Trophoblast cell (in vitro differentiated cells and primary cell): ENCODE results near the gene AKAP8.
"Not testable (repeated sequence)": the region's sequence is repeated elsewhere in the genome, so short reads cannot be mapped to it uniquely, and the experiment has no call there.

ENCODE experiments used
- DNase-seq, 2 donors: peaks; one replicate each; pipeline ENCODE4 v3.0.0-alpha.2; 2016
- H2AFZ ChIP-seq: 2 replicates; pipeline ENCODE4 v1.6.1; 2013; ENCODE audit warnings: low read length, moderate library complexity, mild to moderate bottlenecking; ENCODE audit not compliant: insufficient read depth, poor library complexity
- H2AK5ac ChIP-seq: 2 replicates; pipeline ENCODE4 v1.6.1; 2013; ENCODE audit warnings: mild to moderate bottlenecking, low read length
- H2BK120ac ChIP-seq: 2 replicates; pipeline ENCODE4 v1.6.1; 2013; ENCODE audit warnings: low read length, mild to moderate bottlenecking, moderate library complexity; ENCODE audit not compliant: insufficient read depth, poor library complexity
- H2BK12ac ChIP-seq: 2 replicates; pipeline ENCODE4 v1.6.1; 2013; ENCODE audit warnings: mild to moderate bottlenecking, low read length, moderate library complexity
- H2BK5ac ChIP-seq: 2 replicates; pipeline ENCODE4 v1.6.1; 2013; ENCODE audit warnings: low read length, low read depth, moderate library complexity, mild to moderate bottlenecking; ENCODE audit not compliant: poor library complexity
- H3K14ac ChIP-seq: 2 replicates; pipeline ENCODE4 v1.6.1; 2013; ENCODE audit warnings: mild to moderate bottlenecking, low read length
- H3K18ac ChIP-seq: 2 replicates; pipeline ENCODE4 v1.6.1; 2013; ENCODE audit warnings: mild to moderate bottlenecking, low read length
- H3K23ac ChIP-seq: 2 replicates; pipeline ENCODE4 v1.6.1; 2013; ENCODE audit warnings: low read length
- H3K27ac ChIP-seq: 2 replicates; pipeline ENCODE4 v1.5.1; 2013; ENCODE audit warnings: low read depth, mild to moderate bottlenecking, inconsistent platforms, low read length, moderate library complexity
- H3K27me3 ChIP-seq: 2 replicates; pipeline ENCODE4 v1.6.1; 2013; ENCODE audit warnings: inconsistent platforms, mild to moderate bottlenecking, low read length, moderate library complexity; ENCODE audit not compliant: insufficient read depth
- H3K36me3 ChIP-seq, 2 experiments: 1 replicate in 1 of 2; 2 replicates in 1 of 2; pipeline ENCODE4 v1.6.1; 2013; ENCODE audit warnings: low read length in 2 of 2, mild to moderate bottlenecking in 2 of 2, moderate library complexity in 1 of 2; ENCODE audit not compliant: insufficient read depth in 2 of 2, control insufficient read depth in 1 of 2
- H3K4ac ChIP-seq: 2 replicates; pipeline ENCODE4 v1.6.1; 2013; ENCODE audit warnings: low read depth, mild to moderate bottlenecking, low read length, moderate library complexity
- H3K4me1 ChIP-seq, 2 experiments: 1 replicate in 1 of 2; 2 replicates in 1 of 2; pipeline ENCODE4 v1.6.1; 2013; ENCODE audit warnings: low read length in 2 of 2, mild to moderate bottlenecking in 2 of 2, moderate library complexity in 1 of 2; ENCODE audit not compliant: insufficient read depth in 2 of 2, control insufficient read depth in 1 of 2
- H3K4me2 ChIP-seq: 2 replicates; pipeline ENCODE4 v1.6.1; 2013; ENCODE audit warnings: inconsistent platforms, mild to moderate bottlenecking, low read length, moderate library complexity
- H3K4me3 ChIP-seq: 2 replicates; pipeline ENCODE4 v1.5.1; 2013; ENCODE audit warnings: mild to moderate bottlenecking, low read depth, low read length, inconsistent platforms
- H3K79me1 ChIP-seq: one replicate; pipeline ENCODE4 v1.6.1; 2013; ENCODE audit warnings: low read length
- H3K79me2 ChIP-seq: 2 replicates; pipeline ENCODE4 v1.6.1; 2013; ENCODE audit warnings: low read length, mild to moderate bottlenecking; ENCODE audit not compliant: control insufficient read depth, insufficient read depth, poor library complexity
- H3K9ac ChIP-seq: 2 replicates; pipeline ENCODE4 v1.6.1; 2013; ENCODE audit warnings: mild to moderate bottlenecking, low read length
- H3K9me3 ChIP-seq: 2 replicates; pipeline ENCODE4 v1.6.1; 2013; ENCODE audit warnings: low read depth, mild to moderate bottlenecking, control low read depth, inconsistent platforms, low read length; ENCODE audit not compliant: insufficient read depth
- H4K12ac ChIP-seq: 2 replicates; pipeline ENCODE4 v1.6.1; 2013; ENCODE audit warnings: low read depth, mild to moderate bottlenecking, low read length, moderate library complexity
- H4K8ac ChIP-seq: 2 replicates; pipeline ENCODE4 v1.6.1; 2013; ENCODE audit warnings: low read depth, mild to moderate bottlenecking, low read length, moderate library complexity
- H4K91ac ChIP-seq: one replicate; pipeline ENCODE4 v1.6.1; 2013; ENCODE audit warnings: low read depth, mild to moderate bottlenecking, low read length, moderate library complexity
- WGBS: extraction: QIAGEN DNeasy Blood & Tissue Kit; methylation state at CpG from one replicate; pipeline ENCODE4 v1.1.7; 2013; ENCODE audit warnings: missing lambda C conversion rate; ENCODE audit not compliant: insufficient read length, insufficient coverage; ENCODE audit errors: extremely low coverage; 5-methylcytosine and 5-hydroxymethylcytosine counted together

Gene AKAP8

DNA sequence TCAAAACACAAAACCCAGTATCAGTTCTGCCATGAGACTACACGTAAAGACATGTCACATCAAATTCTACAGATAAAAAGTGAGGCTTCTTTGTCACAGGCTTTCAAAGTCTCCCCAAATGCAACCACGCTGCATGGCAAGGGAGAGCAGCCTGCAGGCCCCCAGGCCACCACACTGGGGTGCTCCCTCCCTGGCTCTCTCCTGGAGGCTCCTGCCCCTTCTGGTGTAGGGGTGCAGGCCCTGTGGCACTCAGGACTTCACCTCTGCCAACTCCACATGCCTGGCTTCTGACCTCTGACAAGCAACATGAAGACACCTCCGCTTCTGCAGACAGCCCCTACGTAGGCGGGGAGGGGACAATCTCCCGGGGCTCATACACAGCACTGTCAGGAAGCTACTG lies 14.3 kb downstream of the AKAP8 start:
- no peak overlapping the region for H3K4me3 ChIP-seq
- no peak overlapping the region for H3K18ac ChIP-seq
- no peak overlapping the region for H4K91ac ChIP-seq

DNA sequence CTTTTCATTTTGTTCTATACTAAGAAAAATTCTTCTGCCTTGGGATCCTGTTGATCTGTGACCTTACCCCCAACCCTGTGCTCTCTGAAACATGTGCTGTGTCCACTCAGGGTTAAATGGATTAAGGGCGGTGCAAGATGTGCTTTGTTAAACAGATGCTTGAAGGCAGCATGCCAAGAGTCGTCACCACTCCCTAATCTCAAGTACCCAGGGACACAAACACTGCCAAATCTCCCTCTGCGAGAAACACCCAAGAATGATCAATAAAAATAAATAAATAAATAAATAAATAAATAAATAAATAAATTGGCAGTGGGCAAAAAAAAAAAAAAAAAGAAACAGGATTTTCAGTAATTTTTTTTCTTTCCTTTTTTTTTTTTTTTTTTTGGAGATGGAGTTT lies 15.8 kb downstream of the AKAP8 start:
- H2AFZ ChIP-seq, H3K9me3 ChIP-seq, H3K4ac ChIP-seq, H3K9ac ChIP-seq, H3K4me3 ChIP-seq, H3K79me2 ChIP-seq, H2BK5ac ChIP-seq, H3K4me2 ChIP-seq, H3K27me3 ChIP-seq, H2BK120ac ChIP-seq, H3K14ac ChIP-seq, H4K8ac ChIP-seq, H3K23ac ChIP-seq, H3K18ac ChIP-seq, H2AK5ac ChIP-seq, H2BK12ac ChIP-seq, H4K91ac ChIP-seq, DNase-seq, H3K79me1 ChIP-seq, H3K27ac ChIP-seq, H3K4me1 ChIP-seq, H4K12ac ChIP-seq: not testable (repeated sequence)
- no CpG with 5 or more reads among the region's 3 CpGs for WGBS
- peaks cover 57 to 65% of the 10 kb centered on the region in 2 experiments for H3K36me3 ChIP-seq

More for the DNA sequence above, 14.3 kb downstream of the AKAP8 start:
- no peak overlapping the region for H3K14ac ChIP-seq
- H3K27me3 ChIP-seq = no peaks in the 10 kb centered on the region
- no peak overlapping the region for H3K4me2 ChIP-seq
- no peak overlapping the region for H4K8ac ChIP-seq
- no CpG with 5 or more reads among the region's 6 CpGs for WGBS
- no peak overlapping the region for H2AK5ac ChIP-seq
- H3K27ac ChIP-seq = no peak overlapping the region
- H2AFZ ChIP-seq = no peak overlapping the region
- DNase-seq = no peak
- H3K9me3 ChIP-seq = no peaks in the 10 kb centered on the region
- peak overlapping the region; percentile 20 for H3K4ac ChIP-seq
- H2BK5ac ChIP-seq = no peak overlapping the region
- no peaks in the 10 kb centered on the region for H3K79me2 ChIP-seq
- H3K4me1 ChIP-seq = no peaks in the 10 kb centered on the region
- no peak overlapping the region for H3K23ac ChIP-seq
- no peak overlapping the region for H2BK120ac ChIP-seq
- no peak overlapping the region for H3K9ac ChIP-seq
- H2BK12ac ChIP-seq = no peak overlapping the region
- H3K36me3 ChIP-seq = peaks cover 66 to 68% of the 10 kb centered on the region in 2 experiments
- no peak overlapping the region for H4K12ac ChIP-seq
- no peaks in the 10 kb centered on the region for H3K79me1 ChIP-seq

DNA sequence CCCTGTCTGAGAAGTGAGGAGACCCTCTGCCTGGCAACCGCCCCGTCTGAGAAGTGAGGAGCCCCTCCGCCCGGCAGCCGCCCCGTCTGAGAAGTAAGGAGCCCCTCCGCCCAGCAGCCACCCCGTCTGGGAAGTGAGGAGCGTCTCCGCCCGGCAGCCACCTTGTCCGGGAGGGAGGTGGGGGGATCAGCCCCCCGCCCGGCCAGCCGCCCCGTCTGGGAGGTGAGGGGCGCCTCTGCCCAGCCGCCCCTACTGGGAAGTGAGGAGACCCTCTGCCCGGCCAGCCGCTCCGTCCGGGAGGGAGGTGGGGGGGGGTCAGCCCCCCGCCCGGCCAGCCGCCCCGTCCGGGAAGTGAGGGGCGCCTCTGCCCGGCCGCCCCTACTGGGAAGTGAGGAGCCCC lies 16.5 kb downstream of the AKAP8 start:
- peaks cover 56 to 65% of the 10 kb centered on the region in 2 experiments for H3K36me3 ChIP-seq
- WGBS = no CpG with 5 or more reads among the region's 30 CpGs
- H2AFZ ChIP-seq, H4K12ac ChIP-seq, H3K23ac ChIP-seq, H3K4ac ChIP-seq, H2BK120ac ChIP-seq, H2BK5ac ChIP-seq, DNase-seq, H3K9ac ChIP-seq, H4K91ac ChIP-seq, H3K4me2 ChIP-seq, H3K4me1 ChIP-seq, H3K14ac ChIP-seq, H2BK12ac ChIP-seq, H3K9me3 ChIP-seq, H3K4me3 ChIP-seq, H3K27me3 ChIP-seq, H3K27ac ChIP-seq, H2AK5ac ChIP-seq, H4K8ac ChIP-seq, H3K79me2 ChIP-seq, H3K18ac ChIP-seq, H3K79me1 ChIP-seq: not testable (repeated sequence)

DNA sequence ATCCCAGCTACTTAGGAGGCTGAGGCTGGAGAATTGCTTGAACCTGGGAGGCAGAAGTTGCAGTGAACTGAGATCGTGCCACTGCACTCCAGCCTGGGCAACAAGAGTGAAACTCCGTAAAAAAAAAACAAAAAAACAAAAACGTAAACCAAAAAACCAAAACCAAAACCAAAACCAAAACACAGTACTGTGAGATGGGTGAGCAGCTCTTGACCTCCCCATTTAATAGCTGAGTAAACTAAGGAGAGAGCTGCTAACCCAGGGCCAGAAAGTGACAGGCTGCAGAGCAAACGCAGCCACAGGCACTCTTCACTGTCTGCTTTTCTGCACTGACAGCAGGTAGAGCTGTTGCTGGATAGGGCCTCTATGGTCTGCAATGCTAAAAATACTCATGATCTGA lies 19.6 kb downstream of the AKAP8 start:
- not testable (repeated sequence) for H2AK5ac ChIP-seq, DNase-seq, H3K4me3 ChIP-seq, H2BK5ac ChIP-seq, H2BK120ac ChIP-seq, H3K4me1 ChIP-seq, H3K4me2 ChIP-seq, H4K12ac ChIP-seq, H3K18ac ChIP-seq, H3K27me3 ChIP-seq, H3K27ac ChIP-seq, H3K79me2 ChIP-seq, H4K8ac ChIP-seq, H3K9ac ChIP-seq, H3K9me3 ChIP-seq, H2AFZ ChIP-seq, H4K91ac ChIP-seq, H3K79me1 ChIP-seq, H3K4ac ChIP-seq, H2BK12ac ChIP-seq, H3K23ac ChIP-seq, H3K14ac ChIP-seq
- H3K36me3 ChIP-seq = peaks cover 61 to 65% of the 10 kb centered on the region in 2 experiments
- no CpG with 5 or more reads among the region's 4 CpGs for WGBS
